Measurements from ENCODE around the gene MASP1. TPM values are rescaled to one million over a fixed set of nuclear protein-coding genes. Genes with fewer than 3 reads are reported as not detected.

The MASP1 gene
- total RNA-seq, 1 experiment from 2014 or later = not detected

DNA sequence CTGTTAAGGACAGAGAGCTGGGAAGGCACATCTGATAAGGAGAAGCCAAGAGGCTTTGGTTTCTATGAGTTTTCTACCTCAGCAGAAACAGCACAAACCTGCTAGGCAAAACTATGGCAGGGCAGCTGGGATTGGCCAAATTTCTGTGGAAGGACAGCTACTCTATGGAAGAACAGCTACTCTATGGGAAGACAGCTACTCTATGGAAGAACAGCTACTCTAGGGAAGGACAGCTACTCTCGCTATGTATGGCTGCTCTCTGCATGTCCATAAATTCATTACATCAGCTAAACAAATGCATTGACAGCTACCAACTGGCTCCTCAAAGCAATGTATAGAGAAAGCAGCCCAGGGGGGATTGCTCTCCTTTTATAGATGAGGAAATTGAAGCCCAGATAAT is 24.8 kb downstream of the MASP1 start:
- Histone ChIP-seq H3K4me3 (ENCODE audit: low read depth in 2 of 2, low read length in 2 of 2) (no peak overlapping the region), H3K9me3 (ENCODE audit: control insufficient read depth, insufficient read depth, low read depth, low read length) (peaks cover 8% of the 10 kb centered on the region; the same call in 1 of the 2 replicates), H3K27me3 (ENCODE audit: control insufficient read depth, insufficient read depth, low read length) (peaks cover 13% of the 10 kb centered on the region; the same call in 1 of the 2 replicates), H3K36me3 (ENCODE audit: control insufficient read depth, insufficient read depth, low read length) (no peaks in the 10 kb centered on the region), H3K4me1 (ENCODE audit: control insufficient read depth, insufficient read depth, low read length) (no peaks in the 10 kb centered on the region), H3K27ac (ENCODE audit: low read length) (no peak overlapping the region)
- in situ Hi-C loops (cut with HindIII; ENCODE audit: low pct_unique_long_range_greater_than_20kb, low sequenced_read_pairs) (no loop called here), intact Hi-C loops (cut with micrococcal nuclease; ENCODE audit: unreplicated experiment) (no loop called here)
- no peak for ATAC-seq
- DNase-seq (ENCODE audit: low read depth, low spot score) = no peak
- CTCF ChIA-PET = no interaction called here
- TF ChIP-seq SIN3A (IDR thresholded peaks at IDR 0.05; ENCODE audit: borderline replicate concordance, insufficient read depth, low read depth, low read length) (no peak), TCF7L2 (IDR thresholded peaks at IDR 0.05; ENCODE audit: low read depth, low read length) (no peak), POLR2AphosphoS5 (IDR thresholded peaks at IDR 0.05; ENCODE audit: low read depth, low read length) (no peak)
- TF ChIP-seq, protein P1, sequence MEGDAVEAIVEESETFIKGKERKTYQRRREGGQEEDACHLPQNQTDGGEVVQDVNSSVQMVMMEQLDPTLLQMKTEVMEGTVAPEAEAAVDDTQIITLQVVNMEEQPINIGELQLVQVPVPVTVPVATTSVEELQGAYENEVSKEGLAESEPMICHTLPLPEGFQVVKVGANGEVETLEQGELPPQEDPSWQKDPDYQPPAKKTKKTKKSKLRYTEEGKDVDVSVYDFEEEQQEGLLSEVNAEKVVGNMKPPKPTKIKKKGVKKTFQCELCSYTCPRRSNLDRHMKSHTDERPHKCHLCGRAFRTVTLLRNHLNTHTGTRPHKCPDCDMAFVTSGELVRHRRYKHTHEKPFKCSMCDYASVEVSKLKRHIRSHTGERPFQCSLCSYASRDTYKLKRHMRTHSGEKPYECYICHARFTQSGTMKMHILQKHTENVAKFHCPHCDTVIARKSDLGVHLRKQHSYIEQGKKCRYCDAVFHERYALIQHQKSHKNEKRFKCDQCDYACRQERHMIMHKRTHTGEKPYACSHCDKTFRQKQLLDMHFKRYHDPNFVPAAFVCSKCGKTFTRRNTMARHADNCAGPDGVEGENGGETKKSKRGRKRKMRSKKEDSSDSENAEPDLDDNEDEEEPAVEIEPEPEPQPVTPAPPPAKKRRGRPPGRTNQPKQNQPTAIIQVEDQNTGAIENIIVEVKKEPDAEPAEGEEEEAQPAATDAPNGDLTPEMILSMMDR (IDR thresholded peaks at IDR 0.05) = no peak
- TF ChIP-seq, protein P2, sequence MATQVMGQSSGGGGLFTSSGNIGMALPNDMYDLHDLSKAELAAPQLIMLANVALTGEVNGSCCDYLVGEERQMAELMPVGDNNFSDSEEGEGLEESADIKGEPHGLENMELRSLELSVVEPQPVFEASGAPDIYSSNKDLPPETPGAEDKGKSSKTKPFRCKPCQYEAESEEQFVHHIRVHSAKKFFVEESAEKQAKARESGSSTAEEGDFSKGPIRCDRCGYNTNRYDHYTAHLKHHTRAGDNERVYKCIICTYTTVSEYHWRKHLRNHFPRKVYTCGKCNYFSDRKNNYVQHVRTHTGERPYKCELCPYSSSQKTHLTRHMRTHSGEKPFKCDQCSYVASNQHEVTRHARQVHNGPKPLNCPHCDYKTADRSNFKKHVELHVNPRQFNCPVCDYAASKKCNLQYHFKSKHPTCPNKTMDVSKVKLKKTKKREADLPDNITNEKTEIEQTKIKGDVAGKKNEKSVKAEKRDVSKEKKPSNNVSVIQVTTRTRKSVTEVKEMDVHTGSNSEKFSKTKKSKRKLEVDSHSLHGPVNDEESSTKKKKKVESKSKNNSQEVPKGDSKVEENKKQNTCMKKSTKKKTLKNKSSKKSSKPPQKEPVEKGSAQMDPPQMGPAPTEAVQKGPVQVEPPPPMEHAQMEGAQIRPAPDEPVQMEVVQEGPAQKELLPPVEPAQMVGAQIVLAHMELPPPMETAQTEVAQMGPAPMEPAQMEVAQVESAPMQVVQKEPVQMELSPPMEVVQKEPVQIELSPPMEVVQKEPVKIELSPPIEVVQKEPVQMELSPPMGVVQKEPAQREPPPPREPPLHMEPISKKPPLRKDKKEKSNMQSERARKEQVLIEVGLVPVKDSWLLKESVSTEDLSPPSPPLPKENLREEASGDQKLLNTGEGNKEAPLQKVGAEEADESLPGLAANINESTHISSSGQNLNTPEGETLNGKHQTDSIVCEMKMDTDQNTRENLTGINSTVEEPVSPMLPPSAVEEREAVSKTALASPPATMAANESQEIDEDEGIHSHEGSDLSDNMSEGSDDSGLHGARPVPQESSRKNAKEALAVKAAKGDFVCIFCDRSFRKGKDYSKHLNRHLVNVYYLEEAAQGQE (IDR thresholded peaks at IDR 0.05; ENCODE audit: insufficient read depth in 1 of 2, low read depth in 2 of 2, low read length in 1 of 2) = no peak
- POLR2A ChIA-PET = no interaction called here
- BruUV-seq (replicated peaks) = no TSS peak

DNA sequence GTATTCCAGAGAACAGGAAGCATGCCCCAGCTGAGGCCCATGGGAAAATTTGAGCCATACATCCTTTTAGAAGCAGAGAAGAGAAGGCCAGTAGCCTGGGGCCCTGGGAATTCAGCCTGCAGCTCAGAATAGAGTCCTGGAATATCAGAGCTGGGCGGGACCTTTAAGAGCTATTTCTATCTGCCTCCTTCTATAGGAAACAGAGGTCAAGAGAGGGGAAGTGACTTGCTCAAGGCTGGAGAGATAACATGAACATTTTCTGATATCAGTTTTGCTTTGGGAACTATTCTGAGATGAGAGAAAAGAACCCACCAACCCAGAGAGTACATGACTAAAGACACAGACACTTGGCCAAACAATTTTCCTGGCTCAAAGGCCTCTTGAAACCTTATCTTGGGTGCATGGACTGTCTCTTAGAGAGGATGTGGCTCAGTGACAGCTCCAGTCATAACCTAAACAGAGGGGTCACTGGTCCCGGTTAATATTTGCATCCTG is 26.0 kb downstream of the MASP1 start:
- POLR2A ChIA-PET = no interaction called here
- no peak for ATAC-seq
- peaks cover 8% of the 10 kb centered on the region; the same call in 1 of the 2 replicates for H3K9me3 ChIP-seq (ENCODE audit: control insufficient read depth, insufficient read depth, low read depth, low read length)
- no peaks in the 10 kb centered on the region for H3K4me1 ChIP-seq (ENCODE audit: control insufficient read depth, insufficient read depth, low read length)
- in situ Hi-C loops (cut with HindIII; ENCODE audit: low pct_unique_long_range_greater_than_20kb, low sequenced_read_pairs) = no loop called here
- DNase-seq (ENCODE audit: low read depth, low spot score) = no peak
- TF ChIP-seq POLR2AphosphoS5 (IDR thresholded peaks at IDR 0.05; ENCODE audit: low read depth, low read length) (no peak), TCF7L2 (IDR thresholded peaks at IDR 0.05; ENCODE audit: low read depth, low read length) (no peak), SIN3A (IDR thresholded peaks at IDR 0.05; ENCODE audit: borderline replicate concordance, insufficient read depth, low read depth, low read length) (no peak)
- TF ChIP-seq, protein P2 (IDR thresholded peaks at IDR 0.05; ENCODE audit: insufficient read depth in 1 of 2, low read depth in 2 of 2, low read length in 1 of 2) = no peak
- TF ChIP-seq, protein P1 (IDR thresholded peaks at IDR 0.05) = no peak
- H3K27ac ChIP-seq (ENCODE audit: low read length) = no peak overlapping the region
- H3K4me3 ChIP-seq (ENCODE audit: low read depth in 2 of 2, low read length in 2 of 2) = no peak overlapping the region
- no TSS peak for BruUV-seq (replicated peaks)
- no peaks in the 10 kb centered on the region for H3K36me3 ChIP-seq (ENCODE audit: control insufficient read depth, insufficient read depth, low read length)
- intact Hi-C loops (cut with micrococcal nuclease; ENCODE audit: unreplicated experiment) = no loop called here
- CTCF ChIA-PET = no interaction called here
- peaks cover 14% of the 10 kb centered on the region; the same call in 1 of the 2 replicates for H3K27me3 ChIP-seq (ENCODE audit: control insufficient read depth, insufficient read depth, low read length)
